GM21360 (cell line): ENCODE results near the gene MX1.
"Not testable (repeated sequence)": the region's sequence is repeated elsewhere in the genome, so short reads cannot be mapped to it uniquely, and the experiment has no call there.

Experiments used
- ATAC-seq: cut with Tn5 transposase; IDR thresholded peaks from one replicate; pipeline ENCODE4 v1.9.1; 2021; ENCODE audit warnings: mild to moderate bottlenecking, moderate library complexity; ENCODE audit not compliant: unreplicated experiment

MX1 gene

DNA sequence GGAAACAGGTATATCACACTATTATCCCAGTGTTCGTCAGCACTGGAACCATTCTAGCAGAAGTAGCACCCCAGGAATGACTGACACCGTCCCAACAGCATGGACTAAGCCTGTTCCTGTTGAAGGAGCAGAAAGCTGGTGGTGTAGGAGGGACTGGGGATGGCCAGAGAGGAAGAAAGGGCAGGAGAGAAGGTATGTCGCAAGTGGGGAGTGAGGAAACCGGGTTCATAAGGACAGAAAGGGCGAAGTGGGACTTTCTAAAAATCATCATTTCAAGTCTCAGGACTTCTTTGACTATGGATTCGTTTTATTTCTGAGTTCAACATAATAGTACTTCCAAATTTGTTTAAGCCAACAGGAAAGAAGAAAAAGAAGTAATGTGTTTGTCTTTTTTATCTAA is 19.7 kb upstream of the MX1 start:
- no peak for ATAC-seq

DNA sequence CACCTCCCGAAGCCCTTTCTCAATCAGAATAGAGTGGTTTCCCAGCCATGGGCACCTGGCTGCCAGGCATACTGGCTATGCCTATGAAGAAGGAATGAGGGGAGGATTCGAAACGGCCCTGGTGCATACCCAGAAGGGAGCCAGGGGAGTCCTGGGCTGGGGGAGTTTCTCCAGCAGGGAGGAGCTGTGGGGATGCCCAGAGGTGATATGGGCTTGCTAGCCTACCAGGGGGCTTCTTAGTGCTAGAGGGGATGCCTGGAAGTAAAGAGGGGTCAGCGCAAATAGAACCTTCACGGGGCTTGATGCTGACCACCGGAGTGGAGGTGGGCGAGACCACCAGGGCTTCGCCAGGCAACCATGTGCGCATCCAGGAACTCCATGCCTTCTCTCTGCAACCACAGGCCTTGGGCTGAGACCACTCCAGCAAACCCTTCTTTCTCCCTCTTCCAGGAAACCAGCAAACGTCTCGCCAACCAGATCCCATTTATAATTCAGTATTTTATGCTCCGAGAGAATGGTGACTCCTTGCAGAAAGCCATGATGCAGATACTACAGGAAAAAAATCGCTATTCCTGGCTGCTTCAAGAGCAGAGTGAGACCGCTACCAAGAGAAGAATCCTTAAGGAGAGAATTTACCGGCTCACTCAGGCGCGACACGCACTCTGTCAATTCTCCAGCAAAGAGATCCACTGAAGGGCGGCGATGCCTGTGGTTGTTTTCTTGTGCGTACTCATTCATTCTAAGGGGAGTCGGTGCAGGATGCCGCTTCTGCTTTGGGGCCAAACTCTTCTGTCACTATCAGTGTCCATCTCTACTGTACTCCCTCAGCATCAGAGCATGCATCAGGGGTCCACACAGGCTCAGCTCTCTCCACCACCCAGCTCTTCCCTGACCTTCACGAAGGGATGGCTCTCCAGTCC is 18.2 kb upstream of the MX1 start:
- no peak for ATAC-seq

DNA sequence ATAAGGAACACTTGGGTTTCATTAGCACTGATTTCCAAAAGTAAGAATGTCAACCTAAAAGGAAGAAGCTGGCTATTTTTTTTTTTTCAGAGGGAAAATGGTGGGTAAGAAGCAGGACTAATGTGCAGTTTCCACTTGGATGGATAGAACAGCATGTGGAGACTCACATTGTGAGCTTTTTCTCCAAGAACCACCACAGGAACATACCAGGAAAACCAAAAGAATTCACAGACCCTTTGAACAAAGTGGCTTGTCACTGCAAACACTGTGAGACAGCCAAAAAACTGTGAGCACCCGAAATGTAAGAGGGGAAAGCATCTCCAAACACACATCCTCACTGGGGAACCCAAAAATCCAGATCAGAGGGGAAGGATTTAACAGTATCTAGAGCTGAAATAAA is 15.7 kb upstream of the MX1 start:
- ATAC-seq = no peak

- no peak for ATAC-seq
These were observed 15.1 kb upstream of the MX1 start for GRCh38 chr21:41410767-41411448.

DNA sequence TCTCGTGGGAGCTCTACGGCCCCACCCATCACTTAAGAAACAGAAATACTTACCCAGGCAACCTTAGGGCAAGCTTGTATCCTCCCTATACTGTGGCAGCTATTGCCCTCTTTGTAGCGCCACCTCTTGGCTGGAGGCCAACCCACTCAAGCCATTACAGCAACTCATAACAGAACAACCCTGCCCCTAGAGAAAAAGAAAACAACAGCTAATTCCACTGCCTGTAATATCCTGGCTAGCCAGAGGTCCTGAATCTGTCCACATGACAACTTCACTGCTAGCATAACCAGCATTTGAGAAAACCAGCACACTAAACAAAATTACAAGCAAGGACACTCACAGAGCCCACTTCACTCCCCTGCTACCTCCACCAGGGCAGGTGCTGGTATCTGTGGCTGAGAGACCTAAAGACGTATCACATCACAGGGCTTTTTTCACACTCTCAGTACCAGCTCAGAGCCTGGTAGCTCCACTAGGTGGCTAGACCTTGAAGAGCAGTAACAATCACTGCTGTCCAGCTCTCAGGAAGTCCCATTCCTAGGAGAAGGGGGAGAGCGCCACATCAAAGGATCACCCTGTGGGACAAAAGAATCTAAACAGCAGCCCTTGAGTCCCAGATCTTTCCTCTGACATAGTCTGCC is 14.5 kb upstream of the MX1 start:
- ATAC-seq = no peak

DNA sequence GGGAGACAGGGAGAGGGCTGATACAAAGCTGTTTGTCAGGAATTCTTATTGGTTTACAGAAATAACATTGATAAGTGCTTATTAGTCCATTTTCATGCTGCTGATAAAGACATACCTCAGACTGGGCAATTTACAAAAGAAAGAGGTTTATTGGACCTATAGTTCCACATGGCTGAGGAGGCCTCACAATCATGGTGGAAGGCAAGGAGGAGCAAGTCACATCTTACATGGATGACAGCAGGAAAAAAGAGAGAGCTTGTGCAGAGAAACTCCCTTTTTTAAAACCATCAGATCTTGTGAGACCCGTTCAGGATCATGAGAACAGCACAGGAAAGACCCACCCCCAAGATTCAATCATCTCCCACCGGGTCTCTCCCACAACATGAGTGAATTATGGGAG is 8.5 kb upstream of the MX1 start:
- not testable (repeated sequence) for ATAC-seq

DNA sequence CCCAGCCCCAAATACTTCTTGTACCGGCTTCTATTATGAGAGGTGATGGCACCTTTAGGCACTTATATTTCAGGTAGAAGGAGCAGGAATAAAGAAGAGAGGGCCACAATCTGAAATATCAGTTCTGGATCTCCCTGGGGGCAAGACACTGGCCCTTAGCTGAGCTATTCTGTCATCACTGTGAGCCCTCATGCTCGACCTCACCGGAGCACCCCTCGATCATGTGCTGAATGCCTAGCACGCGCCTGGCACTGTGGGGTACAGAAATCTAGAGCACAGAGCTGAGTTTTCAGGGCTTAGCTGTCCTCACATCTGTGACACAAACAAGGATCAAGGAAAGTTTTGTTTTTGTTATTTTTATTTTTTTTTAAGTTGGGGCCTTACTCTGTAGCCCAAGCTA is 7.6 kb upstream of the MX1 start:
- ATAC-seq = no peak

GRCh38 chr21:41418956-41419680 is 6.9 kb upstream of the MX1 start:
- no peak for ATAC-seq

DNA sequence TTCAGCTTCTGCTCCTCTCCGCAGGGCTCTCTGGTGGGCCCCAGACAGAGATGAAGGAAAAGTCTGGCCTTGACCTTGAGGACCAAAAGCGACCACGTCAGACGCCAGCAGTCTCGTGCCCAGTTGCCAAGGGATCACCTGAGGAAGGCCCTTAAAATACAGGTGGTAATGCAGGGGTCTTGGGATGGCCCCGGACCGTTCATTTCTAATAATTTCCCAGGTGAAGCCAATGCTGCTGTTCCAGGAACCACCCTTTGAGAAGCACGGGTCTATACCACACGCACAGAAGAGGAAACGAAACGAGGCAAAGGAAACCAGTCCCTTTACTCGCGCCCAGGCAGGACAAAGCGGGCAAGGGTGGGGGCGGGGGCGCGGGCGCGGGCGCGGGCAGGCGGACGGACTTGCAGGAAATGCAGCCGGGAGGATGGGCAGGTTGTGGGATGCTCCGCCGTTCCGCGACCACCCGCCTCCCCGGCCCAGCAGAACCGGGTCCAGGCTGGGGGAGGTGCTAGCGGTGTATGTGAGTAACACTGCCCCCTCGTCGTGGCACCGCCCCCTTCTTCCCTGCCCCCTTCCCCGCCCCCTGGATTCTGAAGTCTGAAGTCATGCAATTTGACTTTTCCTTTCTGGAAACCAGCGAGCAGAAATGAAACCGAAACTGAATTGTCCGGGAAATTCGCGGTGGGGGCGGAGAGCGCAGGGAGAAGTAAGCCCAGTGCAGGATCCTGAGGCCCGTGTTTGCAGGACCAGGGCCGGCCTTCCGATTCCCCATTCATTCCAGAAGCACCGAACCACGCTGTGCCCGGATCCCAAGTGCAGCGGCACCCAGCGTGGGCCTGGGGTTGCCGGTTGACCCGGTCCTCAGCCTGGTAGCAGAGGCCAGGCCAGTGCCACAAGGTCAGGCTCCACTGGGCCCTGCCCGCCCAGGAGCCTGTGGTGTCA is 5.8 kb upstream of the MX1 start:
- ATAC-seq = peak; percentile 72

DNA sequence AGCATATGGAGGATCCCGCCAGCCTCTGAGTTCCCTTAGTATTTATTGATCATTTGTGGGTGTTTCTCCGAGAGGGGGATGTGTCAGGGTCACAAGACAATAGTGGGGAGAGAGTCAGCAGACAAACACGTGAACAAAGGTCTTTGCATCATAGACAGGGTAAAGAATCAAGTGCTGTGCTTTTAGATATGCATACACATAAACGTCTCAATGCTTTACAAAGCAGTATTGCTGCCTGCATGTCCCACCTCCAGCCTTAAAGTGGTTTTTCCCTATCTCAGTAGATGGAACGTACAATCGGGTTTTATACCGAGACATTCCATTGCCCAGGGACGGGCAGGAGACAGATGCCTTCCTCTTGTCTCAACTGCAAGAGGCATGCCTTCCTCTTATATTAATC is 5.0 kb upstream of the MX1 start:
- not testable (repeated sequence) for ATAC-seq

- no peak for ATAC-seq
These were observed 3.3 kb upstream of the MX1 start for GRCh38 chr21:41422546-41423304.

DNA sequence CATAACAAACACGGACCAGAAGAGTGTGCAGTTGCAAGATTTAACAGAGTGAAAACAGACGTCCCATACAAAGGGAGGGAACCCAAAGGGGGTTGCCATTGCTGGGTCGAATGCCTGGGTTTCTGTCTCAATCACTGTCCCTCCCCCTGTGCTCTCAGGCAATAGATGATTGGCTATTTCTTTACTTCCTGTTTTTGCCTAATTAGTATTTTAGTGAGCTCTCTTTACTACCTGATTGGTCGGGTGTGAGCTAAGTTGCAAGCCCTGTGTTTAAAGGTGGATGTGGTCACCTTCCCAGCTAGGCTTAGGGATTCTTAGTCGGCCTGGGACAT is 2.8 kb upstream of the MX1 start:
- not testable (repeated sequence) for ATAC-seq

- ATAC-seq = no peak
These were observed 468 bp upstream of the MX1 start for GRCh38 chr21:41425588-41425953.

DNA sequence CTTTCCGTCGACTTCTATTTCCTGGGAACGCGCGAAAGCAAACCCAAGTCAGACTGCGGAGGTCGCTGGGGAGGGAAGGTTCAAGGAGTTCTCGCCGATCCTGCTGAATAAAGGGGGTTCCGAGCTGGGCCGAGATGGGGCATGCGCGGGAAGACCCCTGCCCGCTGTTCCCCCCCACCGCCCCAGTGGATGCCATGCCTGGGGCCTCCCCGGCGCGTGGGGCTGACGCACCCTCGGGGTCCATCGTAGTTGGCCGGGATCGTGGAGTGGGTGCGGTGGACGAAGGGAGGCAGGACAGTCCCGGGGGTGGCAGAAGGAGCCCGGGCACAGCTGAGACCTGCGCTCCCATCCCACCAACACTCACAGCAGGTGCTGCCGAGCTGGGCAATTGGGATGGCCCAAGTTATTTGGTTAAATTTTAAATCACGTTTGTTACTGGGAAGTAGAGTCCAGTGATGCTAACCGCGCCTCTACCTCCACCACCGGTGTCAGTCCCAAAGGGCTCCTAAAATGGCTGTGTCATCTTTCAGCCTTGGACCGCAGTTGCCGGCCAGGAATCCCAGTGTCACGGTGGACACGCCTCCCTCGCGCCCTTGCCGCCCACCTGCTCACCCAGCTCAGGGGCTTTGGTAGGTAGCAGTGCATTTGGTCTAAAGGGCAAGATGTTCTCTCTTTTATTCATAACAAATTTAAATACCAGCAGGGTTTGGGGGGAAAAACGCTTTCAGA is 801 bp downstream of the MX1 start:
- ATAC-seq = no peak

- no peak for ATAC-seq
These were observed 1.5 kb downstream of the MX1 start for GRCh38 chr21:41427556-41427955.

DNA sequence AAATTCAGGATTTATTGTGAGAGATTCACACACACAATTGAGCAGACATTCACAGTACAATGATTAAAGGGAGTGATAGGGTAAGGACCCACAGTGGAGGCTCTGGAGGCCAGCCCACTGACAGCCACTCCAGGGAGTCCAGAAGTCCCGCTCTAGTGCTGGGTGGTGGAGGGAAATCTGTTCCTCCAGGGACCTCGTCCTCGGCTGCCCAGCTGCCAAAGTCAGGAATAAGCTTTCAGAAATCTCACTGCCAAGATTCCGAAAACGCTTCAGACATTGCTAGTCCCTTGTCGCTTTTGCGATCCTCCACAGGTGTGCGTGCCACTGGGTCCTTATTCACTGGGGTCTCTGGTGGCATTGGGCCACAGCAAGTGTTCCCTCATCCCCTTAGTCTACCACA is 2.3 kb downstream of the MX1 start:
- ATAC-seq = no peak

DNA sequence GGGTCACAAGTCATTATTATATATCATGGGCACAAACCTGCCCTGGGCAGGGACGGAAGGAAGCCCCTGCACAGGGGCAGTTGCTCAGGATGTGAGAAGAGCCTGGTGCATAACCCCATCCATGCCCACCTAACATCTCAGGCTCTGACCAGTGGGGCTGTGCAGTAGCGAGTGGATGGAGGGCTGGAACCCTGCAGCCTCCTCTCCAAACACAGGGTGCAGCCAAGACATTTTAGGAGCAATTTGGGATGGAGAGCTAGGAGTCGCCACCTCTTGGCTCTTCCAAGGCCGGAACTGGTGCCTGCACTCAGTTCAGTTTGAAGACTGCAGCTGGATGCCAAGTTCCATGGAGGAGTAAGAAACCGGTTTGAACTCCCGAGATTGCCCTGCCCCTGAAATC is 2.8 kb downstream of the MX1 start:
- ATAC-seq = no peak

DNA sequence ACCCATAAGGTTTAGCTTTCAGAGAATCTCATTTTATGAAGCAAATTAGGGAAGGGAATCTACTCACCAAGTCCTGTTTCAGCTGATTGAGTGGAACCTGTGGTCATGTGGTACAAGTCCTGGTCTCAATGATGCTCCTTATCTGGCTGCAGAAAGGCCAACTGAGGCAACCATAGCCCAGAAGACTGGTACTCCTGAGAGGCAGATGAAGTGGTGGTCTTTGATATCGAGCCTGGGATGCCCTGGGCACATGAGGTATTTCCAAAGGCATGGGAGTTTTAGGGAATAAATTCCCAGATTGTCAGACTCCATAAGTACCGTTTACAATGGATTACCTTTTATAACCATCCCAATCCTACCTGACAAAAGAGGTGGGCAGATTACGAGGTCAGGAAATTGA is 3.3 kb downstream of the MX1 start:
- no peak for ATAC-seq

DNA sequence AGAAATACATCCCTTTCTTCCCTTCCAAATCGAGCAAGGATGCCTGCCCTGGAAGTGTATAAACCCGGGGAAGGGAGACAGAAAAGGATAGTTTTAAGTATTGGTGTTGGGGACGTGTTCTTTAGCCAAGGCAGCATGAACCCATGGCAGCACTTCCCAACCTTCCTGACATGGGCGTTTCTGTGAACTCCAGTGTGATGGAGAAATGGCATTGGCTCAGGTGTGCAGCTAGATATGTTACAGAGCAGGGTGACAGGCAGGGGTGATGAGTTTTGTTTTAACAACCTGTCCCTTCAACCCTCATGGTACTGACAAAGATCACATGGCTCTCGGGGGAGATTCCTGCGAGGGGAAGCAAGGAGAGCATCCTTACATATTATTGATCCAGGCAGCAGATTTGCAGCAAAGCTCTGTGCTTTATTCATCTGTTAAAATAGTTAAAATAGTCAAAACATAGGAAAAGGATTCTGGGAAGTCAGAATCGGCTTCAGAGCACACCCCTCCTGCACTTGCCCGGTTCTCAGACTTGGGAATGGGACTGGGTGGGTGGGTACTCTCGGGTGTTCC is 4.0 kb downstream of the MX1 start:
- no peak for ATAC-seq
